Thyroid gland (tissue), 4 donors: Measurements from ENCODE around the gene RGMB. TPM values are rescaled to one million over a fixed set of nuclear protein-coding genes. Genes with fewer than 3 reads are reported as not detected.

Experiments
- DNase-seq, 2 donors: peaks; one replicate each; pipeline ENCODE4 v3.0.0-alpha.2; 2019
- H3K27ac ChIP-seq, 3 donors: fragments of 200-600 bp; sonication (generic); 1 replicate in 2 of 3; 2 replicates in 1 of 3; pipeline ENCODE4 v1.5.1; 2016 to 2019; ENCODE audit warnings: mild to moderate bottlenecking in 1 of 3, moderate library complexity in 1 of 3
- H3K27me3 ChIP-seq: fragments of 200-600 bp; sonication (generic); one replicate; pipeline ENCODE4 v1.5.1; 2019
- H3K36me3 ChIP-seq, 2 donors: fragments of 200-600 bp; sonication (generic); one replicate each; pipeline ENCODE4 v1.5.1; 2016 to 2019
- H3K4me1 ChIP-seq, 2 donors: fragments of 200-600 bp; sonication (generic); one replicate each; pipeline ENCODE4 v1.5.1; 2017 to 2019
- H3K4me3 ChIP-seq, 3 donors: fragments of 200-600 bp; sonication (generic); replicated peaks in 1 of 3; 1 replicate in 2 of 3; 2 replicates in 1 of 3; pipeline ENCODE4 v1.5.1; 2016; ENCODE audit warnings: mild to moderate bottlenecking in 1 of 3
- H3K9me3 ChIP-seq: fragments of 200-600 bp; sonication (generic); one replicate; pipeline ENCODE4 v1.5.1; 2017
- CTCF ChIP-seq, 6 experiments: fragments of 200-600 bp in 3 of 6; fragments of 450-650 bp in 3 of 6; sonication (generic) in 3 of 6; IDR thresholded peaks; one replicate each; pipeline ENCODE4 v1.5.1; 2016 to 2019; ENCODE audit warnings: antibody characterized with exemption in 6 of 6, mild to moderate bottlenecking in 2 of 6, inconsistent platforms in 1 of 6, moderate library complexity in 1 of 6
- POLR2A ChIP-seq, 2 donors: fragments of 450-650 bp; IDR thresholded peaks; one replicate each; pipeline ENCODE4 v1.6.1; 2017; ENCODE audit warnings: antibody characterized with exemption in 2 of 2, mild to moderate bottlenecking in 2 of 2, moderate library complexity in 1 of 2
- WGBS, 2 donors: methylation state at CpG; one replicate each; pipeline ENCODE4 v1.1.5; 2017; 5-methylcytosine and 5-hydroxymethylcytosine counted together
- intact Hi-C: fragments of 100-400 bp; cut with DNase I; formaldehyde crosslinking; loops from one replicate; pipeline ENCODE4 v1.15.1; 2023
- total RNA-seq, 4 donors: library from RNA; depleted of rRNA; stranded (reverse); fragments of >200 nt; gene quantifications; one replicate each; pipeline ENCODE4 v1.2.3, GENCODE V29; 2016

The RGMB gene
- total RNA-seq, 4 donors from 2014 or later = 25.3 to 29.7 (median 27.5) TPM

GRCh38 chr5:98843481-98843880 is 70.0 kb downstream of the RGMB start:
- intact Hi-C loops = no loop called here
- Histone ChIP-seq H3K4me1 (no peaks in the 10 kb centered on the region), H3K4me3 (no peak overlapping the region), H3K36me3 (no peaks in the 10 kb centered on the region), H3K27me3 (no peaks in the 10 kb centered on the region), H3K27ac (no peak overlapping the region), H3K9me3 (no peaks in the 10 kb centered on the region)
- WGBS, 2 donors = 100% methylated on average over 3 of the region's 3 CpGs
- TF ChIP-seq POLR2A (IDR thresholded peaks at IDR 0.05) (no peak), CTCF (IDR thresholded peaks at IDR 0.05) (no peak)
- no peak for DNase-seq

DNA sequence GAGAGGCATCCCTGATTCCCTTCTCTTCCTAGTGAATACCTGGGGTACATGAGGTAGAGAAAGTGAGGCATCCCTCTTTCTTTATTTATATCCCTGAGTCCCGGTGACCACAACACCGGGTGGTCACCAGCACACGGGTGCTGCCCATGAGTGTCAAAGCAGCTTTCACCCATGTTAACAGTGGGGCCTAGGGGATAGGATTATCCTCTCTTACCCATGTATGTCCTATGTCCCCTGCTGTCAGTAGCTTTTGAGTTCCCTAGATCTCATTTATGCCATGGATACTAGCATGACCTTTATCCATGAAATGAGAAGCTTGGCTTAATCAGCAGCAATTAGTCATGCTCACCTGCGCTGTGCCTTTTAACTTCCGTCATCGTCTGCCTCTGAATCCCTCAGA is 71.4 kb downstream of the RGMB start:
- Histone ChIP-seq H3K27ac (no peak overlapping the region), H3K9me3 (no peaks in the 10 kb centered on the region), H3K36me3 (no peaks in the 10 kb centered on the region), H3K27me3 (no peaks in the 10 kb centered on the region), H3K4me1 (no peaks in the 10 kb centered on the region), H3K4me3 (no peak overlapping the region)
- TF ChIP-seq POLR2A (IDR thresholded peaks at IDR 0.05) = no peak
- TF ChIP-seq CTCF (IDR thresholded peaks at IDR 0.05) = no peak
- DNase-seq = no peak
- WGBS, 2 donors = 98% methylated on average over 6 of the region's 6 CpGs
- intact Hi-C loops = no loop called here

DNA sequence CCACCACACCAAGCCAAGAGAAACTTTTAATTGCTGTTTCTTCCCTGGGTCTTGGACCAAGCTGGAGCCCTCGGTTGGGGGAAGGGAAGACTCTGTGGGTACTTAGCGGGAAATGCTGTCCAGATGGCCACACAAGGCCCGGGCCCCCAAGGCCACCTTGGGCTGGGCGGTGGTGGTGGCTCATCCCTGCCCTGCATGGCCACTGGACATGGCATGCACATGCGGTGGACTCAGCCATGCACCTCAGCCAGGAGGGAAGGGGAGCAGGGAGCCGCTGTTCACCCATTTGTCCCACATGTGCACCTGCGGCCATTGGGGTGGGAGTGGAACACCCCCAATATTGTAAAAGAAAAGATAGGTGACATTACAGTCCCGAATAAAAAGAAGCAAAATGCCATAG is 72.4 kb downstream of the RGMB start:
- TF ChIP-seq CTCF (IDR thresholded peaks at IDR 0.05) (no peak), POLR2A (IDR thresholded peaks at IDR 0.05) (no peak)
- no peaks in the 10 kb centered on the region for H3K9me3 ChIP-seq
- intact Hi-C loops = no loop called here

More for the DNA sequence above, 72.4 kb downstream of the RGMB start:
- Histone ChIP-seq H3K36me3 (no peaks in the 10 kb centered on the region), H3K27me3 (no peaks in the 10 kb centered on the region), H3K4me3 (no peak overlapping the region), H3K27ac (no peak overlapping the region), H3K4me1 (no peaks in the 10 kb centered on the region)
- no peak for DNase-seq
- WGBS, 2 donors = 91 to 93% methylated on average over 8 of the region's 8 CpGs

Other genes starting within 250 kb of the RGMB start
- 10 to 100 TPM; 51.4 to 83.0 (median 63.8) TPM for gene CHD1, start 155.3 kb downstream of the RGMB start, total RNA-seq